ENCODE data around the gene SUB1. TPM values are rescaled to one million over a fixed set of nuclear protein-coding genes. Genes with fewer than 3 reads are reported as not detected.
"Not testable (repeated sequence)": the region's sequence is repeated elsewhere in the genome, so short reads cannot be mapped to it uniquely, and the experiment has no call there.

Gene SUB1
- total RNA-seq, 1 donor, result 36.6 TPM

GRCh38 chr5:32598260-32598937 lies 13.0 kb downstream of the SUB1 start:
- DNase-seq (ENCODE audit: low read depth in 2 of 3, low spot score in 2 of 3), result no peak

GRCh38 chr5:32598997-32599549 lies 13.7 kb downstream of the SUB1 start:
- DNase-seq (ENCODE audit: low read depth in 2 of 3, low spot score in 2 of 3), result no peak

GRCh38 chr5:32600054-32600622 lies 14.8 kb downstream of the SUB1 start:
- DNase-seq (ENCODE audit: low read depth in 2 of 3, low spot score in 2 of 3), result no peak

- DNase-seq (ENCODE audit: low read depth in 2 of 3, low spot score in 2 of 3), result no peak
Measured at GRCh38 chr5:32601623-32602295, 16.4 kb downstream of the SUB1 start.

GRCh38 chr5:32602906-32603305 lies 17.5 kb downstream of the SUB1 start:
- no peak for DNase-seq (ENCODE audit: low read depth in 2 of 3, low spot score in 2 of 3)

GRCh38 chr5:32604800-32605765 lies 19.7 kb downstream of the SUB1 start:
- no peak for DNase-seq (ENCODE audit: low read depth in 2 of 3, low spot score in 2 of 3)

- DNase-seq (ENCODE audit: low read depth in 2 of 3, low spot score in 2 of 3), result no peak
Measured at GRCh38 chr5:32605766-32606152, 20.4 kb downstream of the SUB1 start.

GRCh38 chr5:32612134-32612888 lies 27.0 kb downstream of the SUB1 start:
- DNase-seq (ENCODE audit: low read depth in 2 of 3, low spot score in 2 of 3), result no peak

- peak; percentile 66 to 90 (median 73) for DNase-seq (ENCODE audit: low read depth in 2 of 3, low spot score in 2 of 3)
Measured at GRCh38 chr5:32613050-32613672, 27.8 kb downstream of the SUB1 start.

GRCh38 chr5:32615236-32615635 lies 29.9 kb downstream of the SUB1 start:
- no peak for DNase-seq (ENCODE audit: low read depth in 2 of 3, low spot score in 2 of 3)

GRCh38 chr5:32618962-32619361 lies 33.6 kb downstream of the SUB1 start:
- DNase-seq (ENCODE audit: low read depth in 2 of 3, low spot score in 2 of 3), result no peak

- no peak for DNase-seq (ENCODE audit: low read depth in 2 of 3, low spot score in 2 of 3)
Measured at GRCh38 chr5:32621256-32621655, 35.9 kb downstream of the SUB1 start.

GRCh38 chr5:32625106-32625505 lies 39.7 kb downstream of the SUB1 start:
- DNase-seq (ENCODE audit: low read depth in 2 of 3, low spot score in 2 of 3), result no peak

GRCh38 chr5:32625547-32625946 lies 40.2 kb downstream of the SUB1 start:
- no peak for DNase-seq (ENCODE audit: low read depth in 2 of 3, low spot score in 2 of 3)

- DNase-seq (ENCODE audit: low read depth in 2 of 3, low spot score in 2 of 3), result no peak
Measured at GRCh38 chr5:32627219-32627870, 42.0 kb downstream of the SUB1 start.

GRCh38 chr5:32628049-32628844 lies 42.9 kb downstream of the SUB1 start:
- DNase-seq (ENCODE audit: low read depth in 2 of 3, low spot score in 2 of 3), result no peak

GRCh38 chr5:32630867-32631491 lies 45.6 kb downstream of the SUB1 start:
- DNase-seq (ENCODE audit: low read depth in 2 of 3, low spot score in 2 of 3), result no peak

GRCh38 chr5:32633017-32633416 lies 47.7 kb downstream of the SUB1 start:
- DNase-seq (ENCODE audit: low read depth in 2 of 3, low spot score in 2 of 3), result not testable (repeated sequence)

Data from hematopoietic multipotent progenitor cell (in vitro differentiated cells).